NOMO-1 (cell line): ENCODE data around the gene THRAP3.

Source experiments
- DNase-seq, 2 experiments: peaks; one replicate each; lab custom pipeline; 2025; ENCODE audit not compliant: unreplicated experiment in 2 of 2; lab: John Stamatoyannopoulos, UW

THRAP3 gene

GRCh38 chr1:36351227-36351977 is 127.2 kb downstream of the THRAP3 start:
- no peak for DNase-seq

- no peak for DNase-seq
Observed at GRCh38 chr1:36352125-36352909, 128.1 kb downstream of the THRAP3 start.

GRCh38 chr1:36352910-36353878 is 129.0 kb downstream of the THRAP3 start:
- no peak for DNase-seq

GRCh38 chr1:36354486-36354885 is 130.2 kb downstream of the THRAP3 start:
- DNase-seq, result no peak
